D341Med (cell line): ENCODE results near the gene STUB1.
A peak's percentile ranks its signal among the peaks of the same experiment; 100 is the strongest.

Experiments
- DNase-seq: peaks from one replicate; pipeline ENCODE4 v3.0.0; 2012; ENCODE audit warnings: low spot score

Gene STUB1

DNA sequence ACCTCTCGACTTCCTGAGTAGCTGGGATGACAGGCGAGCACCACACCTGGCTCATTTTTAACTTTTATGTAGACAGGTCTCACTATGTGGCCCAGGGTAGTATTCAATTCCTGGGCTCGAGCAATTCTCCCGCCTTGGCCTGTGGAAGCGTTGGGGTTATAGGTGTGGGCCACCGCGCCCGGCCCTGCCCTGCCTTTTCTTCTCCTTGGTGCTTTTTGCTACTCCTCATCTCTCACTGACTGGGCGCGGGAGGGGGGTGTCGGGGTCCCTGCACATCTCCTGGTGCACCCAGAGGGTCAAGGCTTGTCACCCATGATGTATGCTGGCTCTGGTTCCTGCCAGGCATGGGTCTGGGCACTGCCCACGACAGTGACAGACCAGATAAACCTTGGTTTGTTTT is 35.7 kb upstream of the STUB1 start:
- DNase-seq = no peak

DNA sequence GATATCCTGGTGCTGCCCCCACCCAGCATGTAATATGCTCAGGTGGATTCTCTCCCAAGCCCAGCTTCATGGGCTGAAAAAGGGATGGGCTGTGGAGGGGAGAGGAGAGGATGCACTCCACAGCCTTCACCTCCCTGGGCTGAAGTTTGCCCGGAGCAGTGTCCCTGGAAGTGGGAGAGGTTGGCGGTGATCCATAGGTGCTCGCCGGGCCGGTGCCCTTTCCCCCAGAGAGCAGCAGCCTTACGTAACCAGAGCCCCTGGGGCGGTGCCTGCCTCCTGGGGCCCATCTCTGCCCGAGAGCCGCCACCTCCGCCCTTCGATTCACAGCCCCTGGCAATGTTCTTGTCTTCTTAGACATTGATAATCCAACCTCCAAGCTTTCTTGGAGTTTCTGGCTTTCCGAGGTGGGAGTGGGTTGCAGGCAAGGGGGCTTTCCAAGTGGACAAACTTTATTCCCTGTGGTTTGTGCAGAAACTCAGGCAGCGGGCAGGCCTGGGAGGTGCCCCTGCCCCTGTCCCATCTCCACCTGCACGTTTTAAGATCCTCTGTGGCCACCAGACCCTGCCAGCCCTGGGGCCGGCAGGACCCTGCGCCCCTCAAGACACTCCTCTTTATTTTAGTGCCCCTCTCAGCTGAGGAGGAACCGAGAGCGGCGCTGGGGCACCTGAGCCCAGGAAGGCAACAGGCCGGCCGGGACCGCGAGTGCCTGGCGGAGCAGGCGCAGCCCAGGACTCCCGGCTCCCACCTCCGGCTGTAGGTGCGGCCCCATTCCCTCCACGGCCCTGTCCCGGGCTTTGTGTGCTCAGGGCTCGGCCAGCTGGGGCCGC is 34.1 kb upstream of the STUB1 start:
- DNase-seq = no peak

DNA sequence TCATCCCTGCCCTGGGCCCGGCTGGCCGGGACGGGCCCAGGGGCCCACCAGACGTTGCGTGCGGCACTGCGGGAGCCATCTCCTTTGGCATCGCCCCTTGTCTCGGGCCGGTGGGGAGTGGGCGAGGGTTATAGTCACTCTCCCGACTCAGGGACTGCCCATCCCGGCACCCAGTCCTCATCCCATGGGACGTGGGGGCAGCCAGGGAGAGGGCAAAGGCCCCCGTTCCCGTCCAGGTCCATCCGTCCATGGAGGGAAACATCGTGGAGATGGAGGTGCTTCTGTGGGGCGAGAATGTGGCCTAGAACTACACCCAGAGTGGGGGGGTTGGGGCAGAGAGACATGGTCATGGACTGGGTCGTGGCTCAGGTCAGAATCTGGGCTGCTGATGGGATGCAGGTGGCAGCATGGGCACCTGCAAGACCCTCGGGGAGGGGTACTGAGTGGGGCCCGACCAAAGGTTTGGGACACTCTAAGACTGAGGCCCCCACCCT is 33.5 kb upstream of the STUB1 start:
- no peak for DNase-seq

DNA sequence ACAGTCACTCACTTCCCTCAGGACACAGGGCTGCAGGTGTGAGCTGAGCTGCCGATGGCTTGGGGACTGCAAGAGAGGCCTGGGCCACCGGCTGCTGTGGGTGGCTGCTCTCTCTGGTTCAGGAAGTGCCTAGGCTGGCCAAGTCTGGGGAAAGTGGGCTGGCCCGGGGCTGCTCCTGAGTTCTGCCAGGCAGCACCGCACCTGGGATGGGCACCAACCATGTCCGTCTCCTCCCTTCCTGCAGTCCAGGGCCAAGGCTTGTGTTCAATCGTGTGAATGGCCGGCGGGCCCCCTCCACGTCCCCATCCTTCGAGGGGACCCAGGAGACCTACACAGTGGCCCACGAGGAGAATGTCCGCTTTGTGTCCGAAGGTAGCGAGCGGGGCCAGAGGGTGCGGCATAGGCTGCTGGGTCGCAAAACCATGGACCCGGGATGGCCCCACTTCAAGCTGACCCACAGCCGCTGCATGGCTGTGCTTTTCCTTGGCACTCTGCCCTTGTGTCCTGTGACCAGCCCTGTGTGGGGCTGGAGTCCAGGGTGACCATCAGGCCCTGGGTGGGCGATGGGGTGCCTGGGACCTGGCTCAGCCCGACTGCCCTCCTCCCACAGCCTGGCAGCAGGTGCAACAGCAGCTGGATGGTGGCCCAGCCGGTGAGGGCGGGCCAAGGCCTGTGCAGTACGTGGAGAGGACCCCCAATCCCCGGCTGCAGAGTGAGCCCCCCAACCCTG is 32.9 kb upstream of the STUB1 start:
- no peak for DNase-seq

DNA sequence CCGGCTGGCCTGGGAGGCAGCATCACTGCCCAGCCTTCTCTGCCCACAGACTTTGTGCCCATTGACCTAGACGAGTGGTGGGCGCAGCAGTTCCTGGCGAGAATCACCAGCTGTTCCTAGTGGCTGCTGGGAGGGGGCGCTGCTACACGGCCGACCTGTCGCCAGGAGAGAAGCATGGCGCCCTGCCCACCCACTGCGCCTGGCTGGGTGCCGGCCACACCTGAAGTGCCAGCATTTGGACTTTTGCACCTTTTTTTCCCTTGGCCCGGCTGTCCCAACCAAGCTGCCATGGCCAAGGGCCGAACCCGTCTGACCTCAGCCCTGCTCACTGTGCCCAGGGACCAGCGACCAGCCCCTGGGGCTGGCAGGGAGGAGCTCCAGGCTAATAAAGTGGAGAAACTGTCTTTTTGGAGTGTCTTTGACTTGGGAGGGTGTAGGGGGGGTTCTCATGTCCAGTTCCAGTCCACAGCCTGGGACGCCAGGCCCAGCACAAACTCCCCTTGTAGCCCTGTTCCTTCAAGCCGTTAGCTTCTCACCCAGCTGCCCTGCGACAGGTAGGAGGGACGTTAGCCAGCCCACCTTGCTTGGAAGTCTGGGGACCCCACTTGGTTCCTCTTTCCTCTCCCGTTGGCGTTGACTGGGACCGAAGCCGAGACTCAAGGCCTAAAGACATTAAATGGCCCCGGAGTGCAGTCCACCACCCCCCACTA is 32.0 kb upstream of the STUB1 start:
- peak; percentile 79 for DNase-seq

DNA sequence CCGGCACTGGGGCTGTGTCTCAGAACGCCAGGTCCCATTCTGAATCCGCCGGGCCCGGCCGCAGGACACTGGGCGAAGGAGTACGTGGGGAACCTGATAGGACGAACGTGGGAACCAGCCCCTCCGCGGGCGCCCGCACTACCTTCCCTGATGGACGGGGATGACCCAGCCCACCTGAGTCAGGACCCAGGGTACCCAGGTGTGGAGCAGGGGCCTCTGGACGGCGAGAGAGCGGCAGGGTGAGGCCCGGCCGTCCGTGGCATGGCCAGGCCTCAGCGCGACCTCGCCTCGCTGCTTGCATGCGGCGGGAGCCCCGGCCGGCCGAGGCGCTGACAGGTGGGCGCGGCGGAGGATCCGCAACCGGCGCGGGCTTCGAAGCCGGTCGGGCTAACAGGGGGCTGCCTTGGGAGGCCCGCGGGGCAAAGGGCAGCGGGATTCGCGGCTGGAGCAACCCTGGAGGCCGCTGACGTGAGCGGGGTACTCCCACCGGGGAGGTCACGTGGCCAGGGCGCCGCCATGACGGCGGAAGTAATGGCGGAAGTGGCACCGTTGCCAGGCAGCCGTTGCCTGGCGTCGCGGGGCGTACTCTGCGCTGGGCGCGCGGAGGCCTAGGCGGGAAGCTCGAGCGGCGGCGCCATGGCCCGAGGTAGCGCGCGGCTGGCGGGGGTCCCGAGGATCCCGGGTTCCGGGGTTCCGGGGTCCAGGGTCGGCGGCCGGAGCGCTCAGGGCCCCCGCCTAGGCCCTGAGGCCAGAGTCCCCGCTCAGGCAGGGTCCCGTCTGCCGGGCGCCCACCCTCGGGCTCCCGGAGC is 31.2 kb upstream of the STUB1 start, which contains the start of gene WDR90:
WDR90 (plus strand) TSS at position 585 of the 809 bp plus-strand sequence; CDS start at position 637, 52 bp downstream.
- DNase-seq = peak; percentile 96

DNA sequence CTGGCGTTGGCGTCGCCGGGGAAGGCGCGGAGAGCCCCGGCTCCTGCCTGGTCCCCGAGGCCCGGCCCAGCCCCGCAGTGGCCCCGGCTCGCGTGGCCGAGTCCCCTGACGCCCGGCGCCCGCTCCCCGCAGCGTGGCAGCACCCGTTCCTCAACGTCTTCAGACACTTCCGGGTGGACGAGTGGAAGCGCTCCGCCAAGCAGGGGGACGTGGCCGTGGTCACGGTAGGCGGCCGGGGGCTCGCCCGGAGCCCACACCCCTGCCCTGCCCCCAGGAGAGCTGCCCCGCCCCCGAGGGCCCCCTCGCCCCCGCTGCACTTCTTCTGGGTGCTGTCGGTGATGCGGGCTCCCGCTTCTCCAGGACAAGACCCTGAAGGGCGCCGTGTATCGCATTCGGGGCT is 30.6 kb upstream of the STUB1 start:
- no peak for DNase-seq

DNA sequence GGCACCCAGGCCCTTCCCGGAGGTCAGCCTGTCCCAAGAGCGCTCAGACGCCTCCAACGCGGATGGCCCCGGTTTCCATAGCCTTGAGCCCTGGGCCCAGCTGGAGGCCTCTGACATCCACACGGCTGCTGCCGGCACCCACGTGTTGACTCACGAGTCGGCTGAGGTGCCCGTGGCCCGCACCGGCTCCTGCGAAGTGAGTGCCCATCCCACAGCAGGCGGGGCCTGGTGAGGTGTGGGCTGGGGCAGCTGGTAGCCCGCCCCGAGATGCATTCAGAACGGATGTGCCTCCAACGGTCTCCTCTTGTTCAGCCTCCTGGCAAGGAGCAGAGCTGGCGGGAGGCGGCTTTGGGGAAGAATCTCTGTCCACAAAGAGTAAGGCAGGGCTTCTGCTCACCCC is 28.4 kb upstream of the STUB1 start:
- no peak for DNase-seq

DNA sequence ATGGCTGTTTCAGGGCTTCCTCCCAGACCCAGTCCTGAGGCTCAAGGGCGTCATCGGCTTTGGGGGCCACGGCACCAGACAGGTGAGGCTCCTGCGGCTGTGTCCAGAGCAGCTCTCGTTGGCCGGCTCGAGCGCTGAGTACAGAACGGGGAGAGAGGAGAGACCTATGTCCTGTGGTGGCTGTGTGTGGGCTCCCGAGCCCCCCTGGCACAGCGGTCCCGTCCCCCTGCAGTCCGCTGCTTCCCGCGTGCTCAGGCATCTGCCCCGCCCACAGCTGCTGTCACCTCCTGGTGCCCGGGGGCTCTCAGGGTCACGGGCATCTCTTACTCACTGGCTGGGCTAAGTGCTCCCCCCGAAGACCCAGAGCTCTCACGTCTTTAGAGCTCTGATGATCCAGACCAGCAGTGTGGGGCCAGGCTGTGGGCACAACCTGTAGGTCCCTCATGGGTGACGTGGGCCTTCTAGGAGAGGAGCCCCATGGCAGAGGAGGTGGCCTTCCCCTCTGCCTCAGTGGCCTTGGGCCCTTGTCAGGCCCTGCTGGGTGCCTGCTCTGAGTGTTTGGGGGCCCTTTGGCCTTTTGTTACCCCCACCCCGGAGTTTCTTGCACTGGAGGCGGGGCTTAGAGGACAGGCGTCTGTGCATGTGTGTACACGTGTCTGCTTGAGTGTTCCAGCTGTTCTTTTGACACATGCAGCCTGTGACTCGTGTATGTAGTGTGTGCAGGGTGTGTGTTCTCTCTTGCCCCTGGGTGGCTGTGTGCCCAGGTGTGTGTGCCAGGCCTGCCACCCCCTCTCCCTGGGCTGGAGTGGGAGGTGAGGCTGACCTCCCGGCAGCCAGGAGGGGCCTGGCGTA is 27.5 kb upstream of the STUB1 start:
- no peak for DNase-seq

DNA sequence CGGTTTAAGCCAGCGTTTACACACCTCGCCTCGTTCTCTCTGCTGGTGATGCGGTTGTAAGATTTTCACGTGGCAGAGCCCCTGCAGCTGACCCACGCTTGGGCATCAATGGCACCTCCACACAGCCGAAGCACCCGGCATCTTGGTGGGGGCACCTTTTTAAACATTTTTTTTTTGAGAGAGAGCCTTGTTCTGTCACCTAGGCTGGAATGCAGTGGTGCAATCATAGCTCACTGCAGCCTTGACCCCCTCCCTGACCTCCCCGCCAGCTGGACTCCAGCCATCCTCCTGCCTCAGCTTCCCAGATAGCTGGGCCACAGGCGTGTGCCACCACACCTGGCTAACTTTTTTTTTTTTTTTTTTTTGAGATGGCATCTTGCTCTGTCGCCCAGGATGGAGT is 26.2 kb upstream of the STUB1 start:
- no peak for DNase-seq

DNA sequence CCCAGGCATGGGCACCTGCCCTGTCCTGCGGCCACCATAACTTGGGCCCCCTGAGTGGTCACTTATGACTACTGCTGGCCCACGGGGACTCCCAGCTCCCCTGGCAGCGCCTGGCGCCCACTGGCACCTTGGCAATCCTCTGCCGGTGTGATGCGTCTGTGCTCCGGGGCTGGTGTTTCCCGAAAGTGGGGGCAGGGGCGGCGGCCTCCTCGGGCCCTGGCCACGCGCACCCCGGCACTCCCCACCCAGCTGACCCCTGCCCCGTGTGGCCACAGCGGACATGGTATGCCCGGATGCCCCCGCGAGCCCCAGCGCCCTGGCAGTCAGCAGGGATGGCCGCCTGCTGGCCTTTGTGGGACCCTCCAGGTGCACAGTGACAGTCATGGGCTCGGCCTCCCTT is 22.7 kb upstream of the STUB1 start:
- DNase-seq = no peak

DNA sequence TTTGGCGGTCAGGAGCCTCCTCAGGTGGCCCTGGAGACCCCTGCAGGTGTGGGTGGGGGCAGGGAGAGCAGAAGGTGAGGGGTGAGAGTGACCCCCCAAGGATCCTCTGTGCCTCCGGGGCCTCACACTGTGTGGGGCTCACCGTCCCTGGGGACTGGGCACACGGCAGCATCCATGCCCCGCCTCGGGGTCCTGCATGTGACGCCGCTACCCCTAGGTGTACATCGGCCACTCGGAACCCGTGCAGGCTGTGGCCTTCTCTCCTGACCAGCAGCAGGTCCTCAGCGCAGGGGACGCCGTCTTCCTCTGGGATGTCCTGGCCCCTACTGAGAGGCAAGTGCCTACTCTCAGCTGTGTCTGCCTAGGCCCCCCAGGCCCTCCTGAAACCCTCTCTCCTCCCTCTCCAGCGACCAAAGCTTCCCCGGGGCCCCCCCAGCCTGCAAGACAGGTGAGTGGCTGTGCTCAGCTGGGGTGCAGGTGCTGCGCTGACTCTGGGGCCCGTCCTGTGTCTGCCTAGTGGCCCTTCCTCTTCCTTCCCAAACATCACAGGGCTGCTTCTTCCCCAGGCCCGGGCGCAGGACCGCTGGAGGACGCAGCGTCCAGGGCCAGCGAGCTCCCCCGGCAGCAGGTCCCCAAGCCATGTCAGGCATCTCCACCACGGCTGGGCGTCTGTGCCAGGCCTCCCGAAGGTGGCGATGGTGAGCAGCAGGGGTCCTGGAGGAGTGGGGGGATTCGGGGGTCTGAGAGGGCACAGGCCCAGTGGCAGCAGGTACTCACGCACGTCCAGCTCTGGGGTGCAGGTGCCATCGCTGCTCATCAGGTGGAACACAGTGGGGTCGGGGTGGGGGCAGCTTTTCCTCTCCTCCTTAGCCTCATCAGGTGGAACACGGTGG is 21.3 kb upstream of the STUB1 start:
- DNase-seq = no peak

DNA sequence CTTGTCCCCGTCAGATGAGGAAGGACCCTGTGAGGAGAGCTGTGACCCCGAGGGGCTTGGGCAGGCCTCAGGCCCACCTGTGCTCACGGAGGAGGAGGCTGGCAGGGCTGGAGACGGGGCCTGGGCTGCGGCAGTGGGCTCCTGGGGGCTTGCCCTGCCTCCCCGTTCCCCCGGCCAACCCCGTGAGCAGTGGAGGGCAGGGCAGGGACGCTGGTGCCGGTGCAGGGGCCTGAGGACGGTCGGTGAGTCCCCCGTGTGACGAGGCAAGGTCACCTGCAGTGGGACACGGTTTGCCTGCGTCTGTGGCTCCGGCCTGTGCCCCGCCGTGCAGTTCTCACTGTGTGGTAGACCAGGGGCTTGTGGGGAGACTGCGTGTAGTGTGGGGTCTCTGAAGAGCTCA is 20.6 kb upstream of the STUB1 start:
- no peak for DNase-seq

DNA sequence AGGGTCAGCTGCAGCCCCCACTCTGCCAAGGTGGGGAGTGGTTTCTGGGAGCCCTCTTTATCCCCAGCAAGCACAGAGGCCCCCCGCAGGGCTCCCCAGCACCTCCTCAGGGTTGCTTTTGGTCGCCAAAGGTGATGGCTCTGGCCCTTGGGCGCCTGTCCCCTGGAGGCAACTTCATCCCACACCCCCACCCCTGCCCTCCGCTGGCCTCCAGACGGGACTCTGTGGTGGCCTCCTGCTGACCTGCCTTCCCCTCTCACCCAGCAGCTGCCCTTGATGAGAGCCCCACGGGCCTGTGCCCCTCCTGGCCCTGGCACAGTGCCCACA is 20.1 kb upstream of the STUB1 start:
- no peak for DNase-seq

DNA sequence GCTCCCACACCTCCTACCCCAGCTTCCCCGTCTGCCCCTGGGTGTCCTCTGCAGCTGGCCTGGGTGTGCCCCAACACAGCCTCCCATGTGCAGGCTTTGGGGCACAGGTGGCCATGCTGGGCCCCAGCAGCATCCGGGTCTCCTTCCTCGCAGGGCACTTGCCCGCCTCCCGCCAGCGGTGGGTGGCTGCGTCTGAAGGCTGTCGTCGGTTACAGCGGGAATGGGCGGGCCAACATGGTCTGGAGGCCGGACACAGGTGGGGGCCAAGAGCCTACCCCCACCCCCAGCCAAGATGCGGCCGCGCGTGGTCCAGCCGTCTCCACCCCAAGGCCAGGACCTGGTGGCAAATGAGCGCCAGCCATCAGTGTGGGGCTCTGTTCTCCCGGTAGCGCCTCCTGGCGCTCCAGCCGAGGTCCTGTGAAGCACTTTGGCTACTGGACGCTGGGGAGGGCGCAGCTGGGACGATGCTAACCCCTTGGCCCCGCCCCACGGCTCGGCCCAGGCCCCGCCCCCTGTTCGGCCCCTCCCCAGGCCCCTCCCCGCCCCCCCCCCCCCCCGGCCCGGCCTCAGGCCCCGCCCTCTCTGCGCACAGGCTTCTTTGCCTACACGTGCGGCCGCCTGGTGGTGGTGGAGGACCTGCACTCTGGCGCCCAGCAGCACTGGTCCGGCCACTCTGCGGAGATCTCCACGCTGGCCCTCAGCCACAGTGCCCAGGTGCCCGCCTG is 19.6 kb upstream of the STUB1 start:
- DNase-seq = peak; percentile 95

DNA sequence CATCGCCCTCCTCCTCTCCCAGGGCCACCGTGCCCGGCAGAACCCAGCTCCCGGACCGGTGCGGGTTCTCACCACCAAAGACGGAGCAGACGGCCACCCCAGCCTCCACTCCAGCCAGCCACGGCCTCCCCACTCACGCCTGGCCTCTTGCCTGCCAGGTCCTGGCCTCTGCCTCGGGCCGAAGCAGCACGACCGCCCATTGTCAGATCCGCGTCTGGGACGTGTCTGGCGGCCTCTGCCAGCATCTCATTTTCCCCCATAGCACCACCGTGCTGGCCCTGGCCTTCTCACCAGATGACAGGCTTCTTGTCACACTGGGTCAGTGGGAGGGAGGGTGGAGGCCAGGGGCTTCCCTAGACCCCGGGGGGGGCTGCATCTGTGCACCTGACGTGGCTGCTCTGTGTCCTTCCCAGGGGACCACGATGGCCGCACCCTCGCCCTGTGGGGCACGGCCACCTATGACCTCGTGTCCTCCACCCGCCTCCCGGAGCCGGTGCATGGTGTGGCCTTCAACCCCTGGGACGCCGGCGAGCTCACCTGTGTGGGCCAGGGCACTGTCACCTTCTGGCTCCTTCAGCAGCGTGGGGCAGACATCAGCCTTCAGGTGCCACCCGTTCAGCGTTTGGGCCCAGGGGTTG is 18.9 kb upstream of the STUB1 start:
- DNase-seq = no peak

DNA sequence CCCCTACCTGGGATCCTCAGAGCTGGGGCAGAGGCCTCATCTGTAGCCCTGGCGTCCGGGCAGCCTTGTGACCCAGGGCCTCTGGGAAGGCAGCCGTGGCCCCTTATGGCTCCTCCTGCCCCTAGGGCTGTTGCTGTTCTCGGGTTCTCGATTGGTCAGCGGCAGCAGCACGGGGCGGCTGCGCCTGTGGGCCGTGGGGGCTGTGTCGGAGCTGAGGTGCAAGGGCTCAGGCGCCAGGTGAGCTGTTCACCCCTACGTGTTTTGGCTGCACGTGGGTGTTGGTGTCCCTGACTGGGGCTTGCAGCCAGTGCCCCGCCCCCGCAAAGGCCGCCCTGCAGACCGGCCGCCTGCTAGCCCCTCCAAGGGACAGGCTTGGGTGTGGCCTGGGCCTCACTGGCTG is 18.1 kb upstream of the STUB1 start:
- no peak for DNase-seq

DNA sequence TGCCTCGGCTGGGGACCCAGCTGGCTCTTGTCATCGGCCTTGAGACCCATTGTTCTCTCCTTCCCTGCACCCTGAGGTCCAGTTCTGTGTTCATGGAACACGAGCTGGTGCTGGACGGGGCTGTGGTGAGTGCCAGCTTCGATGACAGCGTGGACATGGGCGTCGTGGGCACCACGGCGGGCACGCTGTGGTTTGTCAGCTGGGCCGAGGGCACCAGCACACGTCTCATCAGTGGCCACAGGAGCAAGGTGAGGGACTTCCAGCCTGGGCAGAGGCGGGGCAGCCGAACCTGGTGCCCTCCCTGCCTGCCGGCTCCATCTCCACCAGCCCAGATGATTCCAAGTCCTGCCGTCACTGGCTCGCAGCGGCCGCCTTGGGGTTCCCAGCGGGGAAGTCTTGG is 17.6 kb upstream of the STUB1 start:
- DNase-seq = no peak

DNA sequence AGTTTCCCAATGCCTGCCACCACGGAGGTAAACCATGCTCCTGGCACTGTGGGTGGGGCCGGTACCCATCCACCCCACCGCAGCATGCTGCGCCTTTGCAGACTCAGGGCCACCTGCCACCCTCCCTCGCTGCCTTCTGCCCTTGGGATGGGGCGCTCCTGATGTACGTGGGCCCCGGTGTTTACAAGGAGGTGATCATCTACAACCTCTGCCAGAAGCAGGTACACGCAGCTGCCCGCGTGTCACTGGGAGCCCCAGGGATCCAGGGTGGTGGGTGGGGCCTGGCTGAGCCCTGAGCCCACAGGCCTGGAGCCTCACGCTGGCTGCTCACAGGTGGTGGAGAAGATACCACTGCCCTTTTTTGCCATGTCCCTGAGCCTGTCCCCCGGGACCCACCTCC is 13.6 kb upstream of the STUB1 start:
- no peak for DNase-seq
